Activated CD8-positive, alpha-beta memory T cell treated with anti-CD3 and anti-CD28 coated beads, Interleukin-2, amount 50 U/mL, for 1 hour (primary cell): ENCODE measurements around the gene ADGRL3.

Experiments used
- DNase-seq: peaks from one replicate; pipeline ENCODE4 v3.0.0-alpha.2; 2020; ENCODE audit errors: extremely low read depth

Gene ADGRL3

DNA sequence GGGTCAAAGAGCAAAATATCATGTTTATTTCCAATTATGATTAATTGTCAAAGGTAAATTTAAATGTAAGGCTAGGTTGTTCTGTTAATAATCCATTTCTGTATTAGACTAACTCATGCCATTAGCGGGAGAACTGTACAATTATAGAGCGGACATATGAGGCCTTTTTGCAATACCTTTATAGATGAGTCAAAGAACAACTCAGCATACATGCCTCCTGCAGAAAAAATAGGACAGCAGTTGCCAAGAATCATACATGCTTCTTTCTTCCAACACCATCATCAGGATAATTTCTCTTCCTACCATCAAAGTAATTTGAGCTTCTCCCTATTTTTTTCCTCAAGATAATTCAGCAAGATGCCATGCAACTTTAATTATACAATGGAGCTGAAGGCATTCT lies 917.8 kb downstream of the ADGRL3 start:
- DNase-seq = no peak

DNA sequence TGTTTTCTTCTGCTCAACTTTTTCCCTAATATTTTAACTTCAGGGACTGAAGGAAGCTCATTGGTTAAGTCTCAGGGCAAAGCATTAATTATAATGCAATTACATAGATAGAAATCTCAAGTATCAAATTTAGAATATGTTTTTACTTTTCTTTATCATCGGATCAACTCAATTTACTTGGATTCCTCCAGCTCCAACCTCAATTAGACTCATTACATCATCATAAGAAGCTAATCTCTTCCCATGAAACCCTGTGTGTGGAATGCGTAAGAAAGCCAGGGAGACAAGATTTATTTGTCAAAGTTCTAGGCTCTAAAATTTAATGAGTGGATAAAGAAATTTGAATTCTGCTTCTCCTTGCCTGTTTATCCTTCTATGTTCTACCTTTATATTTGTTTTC lies 918.4 kb downstream of the ADGRL3 start:
- no peak for DNase-seq

DNA sequence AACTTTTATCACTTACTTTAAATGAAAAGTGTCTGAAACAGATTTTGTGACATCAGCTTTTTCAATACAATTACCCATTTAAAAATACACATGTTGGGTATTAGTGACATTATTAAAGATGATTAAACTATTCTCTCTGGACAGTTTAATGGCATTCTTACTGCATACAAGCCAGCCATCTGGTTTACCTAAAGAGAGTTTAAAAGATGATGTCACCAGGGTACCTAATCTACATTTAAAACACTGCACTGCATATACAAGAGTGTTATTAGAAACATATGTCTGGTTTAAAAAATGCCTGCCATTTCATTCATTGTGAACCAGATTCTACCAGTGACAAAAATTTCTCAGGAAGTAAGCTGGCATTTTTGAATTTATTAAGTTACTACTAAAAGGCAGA lies 919.1 kb downstream of the ADGRL3 start:
- no peak for DNase-seq

GRCh38 chr4:62126064-62126732 lies 926.1 kb downstream of the ADGRL3 start:
- no peak for DNase-seq
